HG03520 (cell line): ENCODE data around the gene TTPAL.

Experiments used
- ATAC-seq: cut with Tn5 transposase; IDR thresholded peaks from one replicate; pipeline ENCODE4 v1.9.1; 2021; ENCODE audit warnings: mild to moderate bottlenecking, moderate library complexity; ENCODE audit not compliant: unreplicated experiment

The TTPAL gene, protein sequence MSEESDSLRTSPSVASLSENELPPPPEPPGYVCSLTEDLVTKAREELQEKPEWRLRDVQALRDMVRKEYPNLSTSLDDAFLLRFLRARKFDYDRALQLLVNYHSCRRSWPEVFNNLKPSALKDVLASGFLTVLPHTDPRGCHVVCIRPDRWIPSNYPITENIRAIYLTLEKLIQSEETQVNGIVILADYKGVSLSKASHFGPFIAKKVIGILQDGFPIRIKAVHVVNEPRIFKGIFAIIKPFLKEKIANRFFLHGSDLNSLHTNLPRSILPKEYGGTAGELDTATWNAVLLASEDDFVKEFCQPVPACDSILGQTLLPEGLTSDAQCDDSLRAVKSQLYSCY

DNA sequence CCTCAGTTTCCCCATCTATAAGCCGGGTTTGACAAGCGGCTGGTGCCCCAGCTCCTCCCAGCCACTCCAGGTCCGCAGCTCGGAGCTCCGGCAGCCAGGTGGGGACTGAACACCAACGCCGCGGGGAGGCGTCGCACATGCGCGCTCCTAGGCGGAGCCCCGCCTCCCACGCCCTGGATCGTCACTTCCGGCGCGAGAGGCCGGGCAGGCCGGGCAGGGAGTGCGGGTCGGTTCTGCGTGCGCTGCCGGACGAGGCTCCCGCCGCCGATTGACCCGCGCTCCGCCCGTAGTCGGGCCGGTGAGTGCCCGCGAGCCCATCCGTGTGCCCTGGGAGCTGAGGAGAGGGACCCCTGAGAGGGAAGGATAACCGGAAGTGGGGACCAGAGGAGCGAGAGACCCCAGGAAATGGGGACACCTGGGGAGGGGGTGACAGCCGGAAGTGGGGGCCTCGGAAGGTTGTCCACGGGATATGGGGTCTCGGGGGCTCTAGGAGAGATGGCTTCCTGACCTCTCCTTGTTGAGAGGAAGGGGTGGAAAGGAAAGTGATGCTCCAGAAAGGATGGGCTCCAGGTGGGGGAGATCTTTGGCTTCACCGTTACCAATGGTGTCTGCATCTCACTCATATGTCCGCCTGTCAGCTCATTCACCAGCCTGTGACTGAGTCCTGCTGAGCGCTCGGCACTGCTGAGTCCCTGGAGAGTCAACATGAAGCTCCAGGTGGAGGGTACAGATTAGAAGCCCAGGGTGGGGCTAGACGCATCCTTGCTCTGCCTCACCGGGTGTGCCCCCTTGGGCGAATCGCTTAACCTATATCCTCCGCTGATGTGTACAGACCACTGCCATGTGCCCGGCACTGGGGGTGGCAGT is at the start of gene TTPAL:
Gene TTPAL (plus strand): TSS at position 181 of the 867 bp plus-strand sequence. CDS start 4,126 bp downstream, outside the sequence.
- peak; percentile 89 for ATAC-seq

DNA sequence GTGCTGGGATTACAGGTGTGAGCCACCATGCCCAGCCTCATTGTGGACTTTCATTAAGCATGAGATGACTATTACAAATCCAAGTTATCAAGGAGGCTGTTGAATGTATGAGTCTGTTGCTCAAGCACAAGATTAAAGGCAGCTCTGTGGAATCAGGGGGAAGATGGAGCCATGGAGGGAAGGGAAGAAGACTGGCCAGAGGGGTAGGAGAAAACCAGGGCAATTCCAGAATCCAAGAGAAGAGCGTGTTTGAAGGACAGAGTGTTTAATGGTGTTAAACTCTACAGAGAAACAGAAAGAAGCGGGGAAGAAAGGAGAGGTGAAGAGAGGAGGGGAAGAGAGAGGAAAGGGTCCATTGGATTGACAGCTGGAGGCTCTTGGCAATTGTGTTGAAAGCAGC is 49.8 kb upstream of the TTPAL start:
- ATAC-seq, result no peak

DNA sequence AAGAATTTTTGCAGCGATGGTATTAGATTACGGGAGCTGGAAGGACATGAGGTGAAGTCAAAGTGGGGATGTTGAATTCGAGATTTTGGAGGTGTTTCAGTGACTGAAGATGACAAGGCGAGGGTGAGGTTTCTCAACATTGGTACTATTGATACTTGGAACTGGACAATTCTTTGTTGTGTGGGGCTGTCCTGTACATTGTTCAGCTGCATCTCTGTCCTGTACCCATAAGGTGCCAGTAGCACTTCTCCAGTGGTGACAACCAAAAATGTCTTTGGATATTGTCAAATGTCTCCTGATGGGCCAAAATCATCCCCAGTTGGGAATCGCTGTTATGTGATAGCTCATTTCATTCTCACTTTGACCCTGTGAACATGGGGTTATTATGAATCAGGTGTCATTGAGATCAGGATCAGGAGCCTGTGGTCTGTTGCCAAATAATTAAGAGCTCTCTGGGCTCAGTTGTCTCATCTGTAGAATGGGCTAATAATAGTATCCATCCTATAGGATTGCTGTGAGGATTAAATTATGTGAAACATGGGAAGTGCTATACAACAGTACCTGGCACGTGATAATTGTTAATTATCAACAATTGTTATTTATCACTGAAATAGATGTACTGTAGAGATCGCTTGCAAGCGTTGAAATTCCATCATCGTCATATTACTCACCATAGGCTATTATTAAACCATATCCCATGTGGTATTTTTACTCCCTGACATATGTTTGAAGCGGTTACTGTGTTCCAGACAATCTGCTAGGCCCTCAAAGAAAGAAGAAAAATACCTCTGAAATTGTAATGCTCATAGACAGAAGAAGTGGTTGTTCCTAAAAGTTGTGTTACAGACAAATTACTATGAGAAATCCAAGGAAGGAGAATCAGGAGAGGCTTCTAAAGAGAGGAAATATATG is 48.5 kb upstream of the TTPAL start:
- no peak for ATAC-seq

DNA sequence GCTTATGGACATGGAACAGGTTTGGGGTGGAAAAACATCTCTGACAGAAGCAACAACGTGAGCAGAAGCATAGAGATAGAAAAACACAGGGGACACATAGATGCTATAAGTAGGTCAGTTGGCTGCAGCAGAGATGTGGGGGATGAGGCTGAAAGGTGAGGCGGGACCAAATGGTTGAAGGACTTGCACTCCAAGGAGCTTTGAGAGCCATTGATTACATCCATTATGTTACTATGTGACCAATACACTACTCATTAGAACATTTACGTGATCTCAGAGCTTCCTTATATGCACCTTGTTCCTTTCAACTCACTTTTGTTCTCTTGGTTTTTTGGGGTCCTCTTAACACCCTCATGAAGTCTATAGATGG is 47.9 kb upstream of the TTPAL start:
- ATAC-seq, result no peak

DNA sequence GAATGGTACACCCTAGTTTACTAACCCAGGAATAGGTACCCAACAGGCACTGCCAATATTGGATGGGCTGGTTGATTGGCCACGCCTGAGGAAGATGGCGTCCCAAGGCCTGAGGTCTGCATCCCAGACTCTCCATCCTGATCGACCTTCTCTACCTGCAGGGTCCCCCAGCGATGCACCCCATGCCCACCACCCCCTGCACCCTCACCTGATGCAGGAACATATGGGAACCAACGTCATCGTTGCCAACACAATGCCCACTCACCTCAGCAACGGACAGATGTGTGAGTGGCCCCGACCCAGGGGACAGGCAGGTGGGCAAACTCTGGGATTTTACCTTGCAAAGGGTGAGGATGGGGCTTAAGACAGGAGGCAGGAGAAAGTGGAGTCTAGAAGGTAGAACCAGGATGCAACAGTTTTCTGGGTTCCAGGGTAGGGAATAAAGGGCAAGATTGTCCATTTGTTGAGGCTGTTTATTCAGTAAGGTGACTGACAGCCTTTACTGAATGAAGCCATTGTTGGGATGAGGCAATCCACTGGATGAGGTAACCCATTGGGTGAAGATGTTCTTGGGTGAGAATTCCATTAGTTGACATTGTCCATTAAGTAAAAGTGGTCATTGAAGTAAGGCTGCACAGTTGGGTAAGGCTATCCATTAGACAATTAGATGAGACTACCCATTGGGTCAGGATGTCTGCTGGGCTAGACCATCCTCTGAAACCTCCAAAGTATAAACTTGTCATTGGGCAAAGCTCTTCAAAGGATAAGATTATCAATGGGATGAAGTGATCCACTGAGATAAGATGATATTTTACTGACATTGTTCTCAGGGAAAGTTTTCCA is 47.3 kb upstream of the TTPAL start:
- no peak for ATAC-seq

DNA sequence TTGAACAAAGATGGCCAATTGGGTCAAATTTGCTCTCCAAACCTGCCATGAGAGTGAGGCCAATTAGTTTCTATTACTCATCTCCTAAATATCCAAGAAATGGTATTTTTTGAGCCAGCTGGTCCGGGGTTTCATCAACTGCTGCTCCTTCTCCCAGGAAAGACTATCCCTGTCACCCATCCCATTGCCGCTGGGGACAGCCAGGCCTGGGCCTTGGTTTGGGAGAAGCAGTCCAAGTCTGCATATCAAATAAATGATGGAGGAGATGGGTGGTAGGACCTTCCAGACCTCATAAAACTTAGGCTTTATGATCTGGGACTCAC is 46.7 kb upstream of the TTPAL start:
- no peak for ATAC-seq

DNA sequence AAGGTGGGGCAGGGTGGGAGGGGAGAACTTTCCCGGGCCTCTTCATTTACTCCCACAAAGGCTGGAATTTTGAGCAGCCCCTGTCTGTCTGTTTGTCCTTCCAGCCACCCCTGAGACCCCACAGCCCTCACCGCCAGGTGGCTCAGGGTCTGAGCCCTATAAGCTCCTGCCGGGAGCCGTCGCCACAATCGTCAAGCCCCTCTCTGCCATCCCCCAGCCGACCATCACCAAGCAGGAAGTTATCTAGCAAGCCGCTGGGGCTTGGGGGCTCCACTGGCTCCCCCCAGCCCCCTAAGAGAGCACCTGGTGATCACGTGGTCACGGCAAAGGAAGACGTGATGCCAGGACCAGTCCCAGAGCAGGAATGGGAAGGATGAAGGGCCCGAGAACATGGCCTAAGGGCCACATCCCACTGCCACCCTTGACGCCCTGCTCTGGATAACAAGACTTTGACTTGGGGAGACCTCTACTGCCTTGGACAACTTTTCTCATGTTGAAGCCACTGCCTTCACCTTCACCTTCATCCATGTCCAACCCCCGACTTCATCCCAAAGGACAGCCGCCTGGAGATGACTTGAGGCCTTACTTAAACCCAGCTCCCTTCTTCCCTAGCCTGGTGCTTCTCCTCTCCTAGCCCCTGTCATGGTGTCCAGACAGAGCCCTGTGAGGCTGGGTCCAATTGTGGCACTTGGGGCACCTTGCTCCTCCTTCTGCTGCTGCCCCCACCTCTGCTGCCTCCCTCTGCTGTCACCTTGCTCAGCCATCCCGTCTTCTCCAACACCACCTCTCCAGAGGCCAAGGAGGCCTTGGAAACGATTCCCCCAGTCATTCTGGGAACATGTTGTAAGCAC is 46.0 kb upstream of the TTPAL start:
- no peak for ATAC-seq

DNA sequence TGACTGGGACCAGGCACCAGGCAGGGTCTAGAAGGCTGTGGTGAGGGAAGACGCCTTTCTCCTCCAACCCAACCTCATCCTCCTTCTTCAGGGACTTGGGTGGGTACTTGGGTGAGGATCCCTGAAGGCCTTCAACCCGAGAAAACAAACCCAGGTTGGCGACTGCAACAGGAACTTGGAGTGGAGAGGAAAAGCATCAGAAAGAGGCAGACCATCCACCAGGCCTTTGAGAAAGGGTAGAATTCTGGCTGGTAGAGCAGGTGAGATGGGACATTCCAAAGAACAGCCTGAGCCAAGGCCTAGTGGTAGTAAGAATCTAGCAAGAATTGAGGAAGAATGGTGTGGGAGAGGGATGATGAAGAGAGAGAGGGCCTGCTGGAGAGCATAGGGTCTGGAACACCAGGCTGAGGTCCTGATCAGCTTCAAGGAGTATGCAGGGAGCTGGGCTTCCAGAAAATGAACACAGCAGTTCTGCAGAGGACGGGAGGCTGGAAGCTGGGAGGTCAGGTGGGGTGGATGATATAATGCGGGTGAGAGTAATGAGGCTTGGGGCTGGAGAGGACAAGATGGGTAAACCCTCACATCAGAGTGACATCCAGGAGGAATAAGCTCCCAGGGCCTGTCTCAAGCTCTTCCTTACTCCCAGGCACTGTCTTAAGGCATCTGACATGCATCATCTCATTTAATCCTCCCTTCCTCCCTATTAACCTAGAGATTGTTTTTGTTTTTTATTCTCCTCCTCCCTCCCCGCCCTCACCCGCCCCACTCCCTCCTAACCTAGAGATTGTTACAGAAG is 45.2 kb upstream of the TTPAL start:
- ATAC-seq, result no peak

DNA sequence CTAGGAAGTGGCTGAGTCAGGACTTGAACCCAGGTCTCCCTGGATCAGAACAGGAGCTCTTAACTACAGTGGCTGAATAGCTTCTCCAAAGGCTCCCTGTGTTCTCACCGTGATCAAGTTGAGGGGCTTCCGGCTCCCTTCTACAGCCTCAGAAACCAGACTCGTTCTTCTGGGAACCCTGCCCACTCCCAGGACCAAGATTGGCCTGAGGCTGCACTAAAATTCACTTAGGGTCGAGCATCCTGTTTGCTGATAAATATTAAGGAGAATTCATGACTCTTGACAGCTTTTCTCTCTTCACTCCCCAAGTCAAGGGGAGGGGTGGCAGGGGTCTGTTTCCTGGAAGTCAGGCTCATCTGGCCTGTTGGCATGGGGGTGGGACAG is 44.6 kb upstream of the TTPAL start:
- no peak for ATAC-seq

DNA sequence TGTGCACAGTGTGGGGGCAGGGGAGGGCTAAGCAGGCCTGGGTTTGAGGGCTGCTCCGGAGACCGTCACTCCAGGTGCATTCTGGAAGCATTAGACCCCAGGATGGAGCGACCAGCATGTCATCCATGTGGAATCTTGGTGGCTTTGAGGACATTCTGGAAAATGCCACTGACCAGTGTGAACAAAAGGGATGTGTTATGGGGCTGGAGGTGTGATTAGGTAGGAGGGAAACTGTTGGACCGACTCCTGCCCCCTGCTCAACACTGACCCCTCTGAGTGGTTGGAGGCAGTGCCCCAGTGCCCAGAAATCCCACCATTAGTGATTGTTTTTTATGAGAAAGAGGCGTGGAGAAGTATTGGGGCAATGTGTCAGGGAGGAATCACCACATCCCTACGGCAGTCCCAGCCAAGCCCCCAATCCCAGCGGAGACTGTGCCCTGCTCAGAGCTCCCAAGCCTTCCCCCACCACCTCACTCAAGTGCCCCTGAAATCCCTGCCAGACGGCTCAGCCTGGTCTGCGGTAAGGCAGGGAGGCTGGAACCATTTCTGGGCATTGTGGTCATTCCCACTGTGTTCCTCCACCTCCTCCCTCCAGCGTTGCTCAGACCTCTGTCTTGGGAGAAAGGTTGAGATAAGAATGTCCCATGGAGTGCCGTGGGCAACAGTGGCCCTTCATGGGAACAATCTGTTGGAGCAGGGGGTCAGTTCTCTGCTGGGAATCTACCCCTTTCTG is 44.0 kb upstream of the TTPAL start:
- ATAC-seq, result no peak

DNA sequence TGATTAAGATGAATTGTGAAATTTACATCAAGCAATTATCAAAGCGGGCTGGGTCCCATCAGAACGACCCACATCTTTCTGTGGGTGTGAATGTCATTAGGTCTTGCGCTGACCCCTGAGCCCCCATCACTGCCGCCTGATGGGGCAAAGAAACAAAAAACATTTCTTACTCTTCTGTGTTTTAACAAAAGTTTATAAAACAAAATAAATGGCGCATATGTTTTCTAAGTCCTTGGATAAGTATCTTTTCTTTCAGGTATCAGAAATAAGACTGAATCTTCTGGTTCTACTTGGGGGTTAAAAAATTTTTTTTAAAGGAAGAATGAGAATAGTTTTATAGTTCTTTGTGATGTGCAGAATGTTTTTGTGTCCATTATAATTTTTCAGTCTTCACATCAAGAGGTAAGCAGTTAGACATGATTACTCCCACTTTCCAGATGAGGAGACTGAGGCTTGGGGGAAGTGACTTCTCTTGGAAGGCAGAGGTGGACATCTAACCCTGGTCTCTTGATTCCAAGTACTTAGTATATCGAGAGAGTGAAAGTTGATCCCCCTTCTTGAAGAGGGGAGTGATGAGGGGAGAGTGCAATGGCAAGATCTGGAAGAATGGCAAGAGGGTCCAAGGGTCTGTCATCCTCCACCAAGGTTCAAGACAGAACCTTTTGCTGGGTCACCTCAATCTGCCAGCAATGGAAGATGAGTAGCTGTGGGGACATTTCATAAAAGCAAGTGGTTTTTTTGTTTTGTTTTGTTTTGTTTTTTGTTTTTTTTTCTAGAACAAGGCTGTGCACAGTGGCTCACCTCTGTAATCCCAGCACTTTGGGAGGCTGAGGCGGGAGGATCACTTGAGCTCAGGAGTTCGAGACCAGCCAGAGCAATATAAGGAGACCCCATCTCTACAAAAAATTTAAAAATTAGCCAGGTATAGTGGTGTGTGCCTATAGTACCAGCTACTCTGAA is 42.8 kb upstream of the TTPAL start:
- no peak for ATAC-seq

DNA sequence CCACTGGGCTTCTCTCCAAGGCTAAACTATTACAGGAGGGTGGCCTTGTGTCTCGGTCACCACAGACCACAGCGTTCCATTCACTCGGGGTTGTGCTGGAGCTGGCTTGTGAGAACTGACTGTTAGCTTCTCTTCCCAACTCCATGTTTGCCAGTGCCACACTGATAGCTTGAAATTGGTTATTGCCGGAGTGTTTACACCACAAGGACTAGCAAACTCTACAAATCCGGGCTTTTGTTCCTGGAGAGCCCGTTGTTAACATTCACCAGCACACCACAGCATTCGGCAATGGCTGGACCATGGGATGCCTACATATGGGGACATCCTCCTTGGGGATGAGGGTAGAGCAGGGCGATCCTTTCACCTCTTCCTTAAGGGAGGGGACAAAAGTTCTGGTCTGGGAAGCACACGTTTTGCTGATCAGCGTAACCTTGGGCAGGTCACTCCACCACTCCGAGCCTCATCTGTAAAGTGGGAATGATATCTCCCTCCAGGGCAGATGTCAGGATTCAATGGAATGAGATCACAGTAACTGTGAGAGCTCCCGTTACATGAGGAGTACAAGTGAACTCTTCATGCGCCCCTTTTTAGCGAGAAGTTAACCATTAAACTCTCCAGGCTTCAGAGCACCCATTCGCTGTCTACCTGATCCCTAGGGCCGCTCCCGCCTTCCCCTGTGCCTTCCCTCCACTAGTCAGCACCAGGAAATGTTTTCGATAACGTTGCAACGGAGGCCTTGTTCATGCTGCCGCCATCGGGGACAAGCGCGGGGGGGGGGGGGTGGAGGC is 41.7 kb upstream of the TTPAL start:
- ATAC-seq, result no peak

DNA sequence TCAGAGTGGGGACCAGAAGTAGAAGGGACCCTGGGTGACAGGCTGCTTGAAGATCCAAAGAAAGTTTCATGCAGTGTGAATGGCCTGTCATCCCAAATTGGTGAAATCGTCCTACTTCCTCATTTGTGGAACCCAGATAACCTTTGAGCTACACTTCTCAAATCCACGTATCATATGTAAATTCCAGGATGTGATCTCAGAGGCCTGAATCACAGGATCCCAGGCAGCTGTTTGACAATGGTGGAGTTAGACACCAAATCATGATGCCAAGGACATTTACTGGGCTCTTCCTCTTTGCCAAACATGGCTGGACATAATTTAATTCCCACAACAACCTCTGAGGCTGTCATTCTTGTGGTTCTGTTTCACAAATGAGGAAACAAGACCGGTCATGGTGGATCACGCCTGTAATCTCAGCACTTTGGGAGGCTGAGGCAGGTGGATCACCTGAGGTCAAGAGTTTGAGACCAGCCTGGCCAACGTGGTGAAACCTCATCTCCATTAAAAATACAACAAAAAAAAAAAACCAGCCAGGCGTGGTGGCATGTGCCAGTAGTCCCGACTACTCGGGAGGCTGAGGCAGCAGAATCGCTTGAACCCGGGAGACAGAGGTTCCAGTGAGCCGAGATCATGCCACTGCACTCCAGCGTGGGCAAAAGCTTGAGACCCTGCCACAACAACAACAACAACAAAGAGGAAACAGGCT is 39.9 kb upstream of the TTPAL start:
- ATAC-seq, result no peak

DNA sequence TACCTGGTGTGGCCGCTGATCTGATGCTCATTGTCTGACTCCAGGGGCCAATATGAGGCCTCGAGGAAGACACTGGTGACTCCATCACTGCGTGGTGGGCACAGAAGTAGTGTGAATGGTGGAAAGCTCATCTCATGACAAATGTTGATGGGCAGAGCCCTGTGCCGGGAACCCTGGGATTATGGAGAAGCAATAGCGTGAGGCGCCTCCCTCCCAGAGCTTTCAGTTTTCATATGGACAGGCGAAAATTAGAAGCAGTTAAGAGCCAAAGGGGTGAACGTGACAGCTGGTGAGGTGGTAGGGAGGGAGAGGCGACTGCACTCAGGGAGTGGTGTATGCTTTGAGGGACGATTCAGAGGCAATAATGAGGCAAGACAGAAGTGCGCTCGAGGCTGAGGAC is 39.3 kb upstream of the TTPAL start:
- ATAC-seq, result no peak

DNA sequence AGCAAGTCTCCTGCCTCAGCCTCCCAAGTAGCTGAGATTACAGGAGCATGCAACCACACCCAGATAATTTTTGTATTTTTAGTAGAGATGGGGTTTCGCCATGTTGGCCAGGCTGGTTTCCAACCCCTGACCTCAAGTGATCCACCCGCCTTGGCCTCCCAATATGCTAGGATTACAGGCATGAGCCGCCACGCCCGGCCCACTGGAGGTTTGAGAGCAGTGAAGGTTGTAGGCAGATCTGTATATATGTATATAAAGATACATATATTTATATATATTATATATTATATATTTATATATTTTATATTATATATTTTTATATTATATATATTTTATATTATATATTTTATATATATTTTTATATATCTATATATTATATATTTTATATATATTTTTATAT is 38.2 kb upstream of the TTPAL start:
- ATAC-seq, result no peak

DNA sequence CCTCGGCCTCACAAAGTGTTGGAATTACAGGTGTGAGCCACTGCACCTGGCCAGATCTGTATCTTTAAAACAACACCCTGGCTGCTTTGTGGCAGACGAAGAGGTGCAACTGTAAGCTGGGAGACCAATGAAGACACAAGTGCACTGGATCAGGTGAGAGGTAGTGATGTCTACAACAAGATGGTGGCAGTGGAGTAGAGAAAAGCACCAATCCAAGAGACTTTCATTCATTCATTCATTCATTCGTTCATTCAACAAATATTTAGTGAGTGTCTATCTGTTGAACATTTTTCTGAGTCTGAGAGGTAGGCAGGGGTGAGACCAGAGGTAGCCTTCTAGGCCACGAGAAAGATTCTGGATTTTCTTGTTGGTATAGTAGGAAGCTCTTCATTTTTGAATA is 36.9 kb upstream of the TTPAL start:
- ATAC-seq, result no peak
